ENCODE measurements around the gene KDM5B.

- TF ChIP-seq, protein P1, sequence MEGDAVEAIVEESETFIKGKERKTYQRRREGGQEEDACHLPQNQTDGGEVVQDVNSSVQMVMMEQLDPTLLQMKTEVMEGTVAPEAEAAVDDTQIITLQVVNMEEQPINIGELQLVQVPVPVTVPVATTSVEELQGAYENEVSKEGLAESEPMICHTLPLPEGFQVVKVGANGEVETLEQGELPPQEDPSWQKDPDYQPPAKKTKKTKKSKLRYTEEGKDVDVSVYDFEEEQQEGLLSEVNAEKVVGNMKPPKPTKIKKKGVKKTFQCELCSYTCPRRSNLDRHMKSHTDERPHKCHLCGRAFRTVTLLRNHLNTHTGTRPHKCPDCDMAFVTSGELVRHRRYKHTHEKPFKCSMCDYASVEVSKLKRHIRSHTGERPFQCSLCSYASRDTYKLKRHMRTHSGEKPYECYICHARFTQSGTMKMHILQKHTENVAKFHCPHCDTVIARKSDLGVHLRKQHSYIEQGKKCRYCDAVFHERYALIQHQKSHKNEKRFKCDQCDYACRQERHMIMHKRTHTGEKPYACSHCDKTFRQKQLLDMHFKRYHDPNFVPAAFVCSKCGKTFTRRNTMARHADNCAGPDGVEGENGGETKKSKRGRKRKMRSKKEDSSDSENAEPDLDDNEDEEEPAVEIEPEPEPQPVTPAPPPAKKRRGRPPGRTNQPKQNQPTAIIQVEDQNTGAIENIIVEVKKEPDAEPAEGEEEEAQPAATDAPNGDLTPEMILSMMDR (IDR thresholded peaks at IDR 0.05) = no peak
- no peak for TF ChIP-seq POLR2A (IDR thresholded peaks at IDR 0.05)
These were observed 47.6 kb downstream of the KDM5B start for GRCh38 chr1:202760589-202760988.

All from uterus (tissue), 2 donors.